Measurements from ENCODE around the gene ELP2. TPM values are rescaled to one million over a fixed set of nuclear protein-coding genes. Genes with fewer than 3 reads are reported as not detected.

Gene ELP2
- polyA plus RNA-seq, 1 of the 3 experiments (the other 2 are of a cell fraction) = 38.3 TPM

DNA sequence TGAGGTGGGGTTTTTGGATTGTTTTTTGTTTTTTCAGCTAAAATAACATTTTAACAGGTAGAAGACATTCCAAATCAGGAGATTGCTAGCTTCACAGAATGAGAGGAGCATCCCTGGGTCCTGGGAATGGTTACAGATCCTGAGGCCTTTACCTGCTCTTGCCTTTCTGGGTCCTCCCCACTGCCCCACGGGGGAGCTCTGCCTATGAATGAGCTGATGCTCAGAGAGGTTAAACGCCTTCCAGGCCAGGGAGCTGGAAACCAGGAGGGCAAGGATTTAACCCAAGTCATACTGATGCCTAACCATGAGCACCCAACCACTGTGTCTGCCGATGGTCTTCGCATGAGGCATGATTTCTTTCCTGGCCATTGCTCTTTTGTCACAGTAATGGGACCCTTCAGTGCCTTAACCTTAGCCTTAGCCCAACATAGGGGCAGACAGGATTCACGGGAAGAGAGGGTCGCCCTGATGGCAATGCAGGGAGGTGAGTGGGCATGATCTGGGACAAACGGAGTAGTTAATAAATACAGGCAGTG, 73.7 kb downstream of the ELP2 start (continued):
- TF ChIP-seq, protein P1, sequence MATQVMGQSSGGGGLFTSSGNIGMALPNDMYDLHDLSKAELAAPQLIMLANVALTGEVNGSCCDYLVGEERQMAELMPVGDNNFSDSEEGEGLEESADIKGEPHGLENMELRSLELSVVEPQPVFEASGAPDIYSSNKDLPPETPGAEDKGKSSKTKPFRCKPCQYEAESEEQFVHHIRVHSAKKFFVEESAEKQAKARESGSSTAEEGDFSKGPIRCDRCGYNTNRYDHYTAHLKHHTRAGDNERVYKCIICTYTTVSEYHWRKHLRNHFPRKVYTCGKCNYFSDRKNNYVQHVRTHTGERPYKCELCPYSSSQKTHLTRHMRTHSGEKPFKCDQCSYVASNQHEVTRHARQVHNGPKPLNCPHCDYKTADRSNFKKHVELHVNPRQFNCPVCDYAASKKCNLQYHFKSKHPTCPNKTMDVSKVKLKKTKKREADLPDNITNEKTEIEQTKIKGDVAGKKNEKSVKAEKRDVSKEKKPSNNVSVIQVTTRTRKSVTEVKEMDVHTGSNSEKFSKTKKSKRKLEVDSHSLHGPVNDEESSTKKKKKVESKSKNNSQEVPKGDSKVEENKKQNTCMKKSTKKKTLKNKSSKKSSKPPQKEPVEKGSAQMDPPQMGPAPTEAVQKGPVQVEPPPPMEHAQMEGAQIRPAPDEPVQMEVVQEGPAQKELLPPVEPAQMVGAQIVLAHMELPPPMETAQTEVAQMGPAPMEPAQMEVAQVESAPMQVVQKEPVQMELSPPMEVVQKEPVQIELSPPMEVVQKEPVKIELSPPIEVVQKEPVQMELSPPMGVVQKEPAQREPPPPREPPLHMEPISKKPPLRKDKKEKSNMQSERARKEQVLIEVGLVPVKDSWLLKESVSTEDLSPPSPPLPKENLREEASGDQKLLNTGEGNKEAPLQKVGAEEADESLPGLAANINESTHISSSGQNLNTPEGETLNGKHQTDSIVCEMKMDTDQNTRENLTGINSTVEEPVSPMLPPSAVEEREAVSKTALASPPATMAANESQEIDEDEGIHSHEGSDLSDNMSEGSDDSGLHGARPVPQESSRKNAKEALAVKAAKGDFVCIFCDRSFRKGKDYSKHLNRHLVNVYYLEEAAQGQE (IDR thresholded peaks at IDR 0.05; ENCODE audit: low read depth, low read length) = no peak
- TF ChIP-seq MEF2A (IDR thresholded peaks at IDR 0.05; ENCODE audit: borderline replicate concordance, low read depth) = no peak
- no peak for TF ChIP-seq FOSL2 (IDR thresholded peaks at IDR 0.05; ENCODE audit: borderline replicate concordance, low read depth)
- TF ChIP-seq, protein P2, sequence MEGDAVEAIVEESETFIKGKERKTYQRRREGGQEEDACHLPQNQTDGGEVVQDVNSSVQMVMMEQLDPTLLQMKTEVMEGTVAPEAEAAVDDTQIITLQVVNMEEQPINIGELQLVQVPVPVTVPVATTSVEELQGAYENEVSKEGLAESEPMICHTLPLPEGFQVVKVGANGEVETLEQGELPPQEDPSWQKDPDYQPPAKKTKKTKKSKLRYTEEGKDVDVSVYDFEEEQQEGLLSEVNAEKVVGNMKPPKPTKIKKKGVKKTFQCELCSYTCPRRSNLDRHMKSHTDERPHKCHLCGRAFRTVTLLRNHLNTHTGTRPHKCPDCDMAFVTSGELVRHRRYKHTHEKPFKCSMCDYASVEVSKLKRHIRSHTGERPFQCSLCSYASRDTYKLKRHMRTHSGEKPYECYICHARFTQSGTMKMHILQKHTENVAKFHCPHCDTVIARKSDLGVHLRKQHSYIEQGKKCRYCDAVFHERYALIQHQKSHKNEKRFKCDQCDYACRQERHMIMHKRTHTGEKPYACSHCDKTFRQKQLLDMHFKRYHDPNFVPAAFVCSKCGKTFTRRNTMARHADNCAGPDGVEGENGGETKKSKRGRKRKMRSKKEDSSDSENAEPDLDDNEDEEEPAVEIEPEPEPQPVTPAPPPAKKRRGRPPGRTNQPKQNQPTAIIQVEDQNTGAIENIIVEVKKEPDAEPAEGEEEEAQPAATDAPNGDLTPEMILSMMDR (IDR thresholded peaks at IDR 0.05) = no peak

DNA sequence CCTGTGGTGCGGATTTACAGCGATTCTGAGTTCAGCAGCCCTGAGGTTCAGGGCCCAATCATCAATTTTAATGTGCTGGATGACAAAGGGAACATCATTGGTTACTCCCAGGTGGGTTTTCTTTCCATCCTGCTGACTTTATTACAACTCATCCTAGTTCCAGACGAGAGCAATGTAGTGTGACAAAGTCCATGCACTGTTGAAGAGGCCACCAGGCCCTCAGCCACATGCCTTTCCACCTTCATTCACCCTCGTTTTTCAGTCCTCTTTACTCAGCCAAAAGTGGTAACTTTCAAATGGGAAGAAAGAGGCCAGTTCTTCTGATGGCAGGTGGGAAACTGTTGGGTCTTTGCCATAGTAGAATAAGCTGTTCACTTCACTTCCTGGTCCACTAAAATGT, 75.5 kb downstream of the ELP2 start:
- no peaks in the 10 kb centered on the region for H3K27me3 ChIP-seq (ENCODE audit: insufficient read depth)
- no peaks in the 10 kb centered on the region for H3K36me3 ChIP-seq (replicated peaks in 1 of 2; ENCODE audit: control insufficient read depth in 1 of 2, insufficient read depth in 2 of 2, low read length in 1 of 2)
- ChIA-PET CTCF (interaction anchor here (1.5 kb wide), 1 partner anchor 12 kb away, joined by 3 read pairs; no protein-coding TSS in a partner anchor), POLR2A (no interaction called here)
- no peak for DNase-seq
- H3K9me2 ChIP-seq = no peaks in the 10 kb centered on the region
- no peak overlapping the region for H2AFZ ChIP-seq (ENCODE audit: low read depth)
- no peak overlapping the region for H3K27ac ChIP-seq (ENCODE audit: low read depth in 2 of 2, low read length in 1 of 2)
- H3K9ac ChIP-seq = no peak overlapping the region
- H3K79me2 ChIP-seq (ENCODE audit: insufficient read depth) = no peaks in the 10 kb centered on the region
- no peaks in the 10 kb centered on the region for H3F3A ChIP-seq (replicated peaks; ENCODE audit: insufficient read depth)
- no peak overlapping the region for H3K4me2 ChIP-seq
- WGBS (ENCODE audit: low lambda C conversion rate) = 56% methylated on average over 4 of the region's 4 CpGs
- H3K4me1 ChIP-seq (ENCODE audit: control insufficient read depth in 1 of 2, insufficient read depth in 2 of 2, low read depth in 1 of 2, low read length in 1 of 2) = no peaks in the 10 kb centered on the region
- H4K20me1 ChIP-seq (ENCODE audit: insufficient read depth) = no peaks in the 10 kb centered on the region
- no peak overlapping the region for H3K4me3 ChIP-seq (ENCODE audit: low read depth in 2 of 2, low read length in 1 of 2)
- H3K9me3 ChIP-seq = no peaks in the 10 kb centered on the region
- no peak for TF ChIP-seq EP300 (IDR thresholded peaks at IDR 0.05; ENCODE audit: borderline replicate concordance in 1 of 2, low read depth in 1 of 2, low read length in 1 of 2)
- TF ChIP-seq ELF1 (IDR thresholded peaks at IDR 0.05) = no peak
- TF ChIP-seq, protein P1 (IDR thresholded peaks at IDR 0.05; ENCODE audit: low read depth, low read length) = no peak
- TF ChIP-seq RAD21 (IDR thresholded peaks at IDR 0.05; ENCODE audit: low read length) = no peak
- no peak for TF ChIP-seq JUND (IDR thresholded peaks at IDR 0.05)
- TF ChIP-seq GABPA (IDR thresholded peaks at IDR 0.05; ENCODE audit: low read depth) = no peak
- TF ChIP-seq, protein P3, sequence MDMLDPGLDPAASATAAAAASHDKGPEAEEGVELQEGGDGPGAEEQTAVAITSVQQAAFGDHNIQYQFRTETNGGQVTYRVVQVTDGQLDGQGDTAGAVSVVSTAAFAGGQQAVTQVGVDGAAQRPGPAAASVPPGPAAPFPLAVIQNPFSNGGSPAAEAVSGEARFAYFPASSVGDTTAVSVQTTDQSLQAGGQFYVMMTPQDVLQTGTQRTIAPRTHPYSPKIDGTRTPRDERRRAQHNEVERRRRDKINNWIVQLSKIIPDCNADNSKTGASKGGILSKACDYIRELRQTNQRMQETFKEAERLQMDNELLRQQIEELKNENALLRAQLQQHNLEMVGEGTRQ (IDR thresholded peaks at IDR 0.05; ENCODE audit: borderline replicate concordance, low read depth, low read length) = no peak
- no peak for TF ChIP-seq FOXJ3 (CRISPR knock-in tag; IDR thresholded peaks at IDR 0.05)
- TF ChIP-seq, protein P4, sequence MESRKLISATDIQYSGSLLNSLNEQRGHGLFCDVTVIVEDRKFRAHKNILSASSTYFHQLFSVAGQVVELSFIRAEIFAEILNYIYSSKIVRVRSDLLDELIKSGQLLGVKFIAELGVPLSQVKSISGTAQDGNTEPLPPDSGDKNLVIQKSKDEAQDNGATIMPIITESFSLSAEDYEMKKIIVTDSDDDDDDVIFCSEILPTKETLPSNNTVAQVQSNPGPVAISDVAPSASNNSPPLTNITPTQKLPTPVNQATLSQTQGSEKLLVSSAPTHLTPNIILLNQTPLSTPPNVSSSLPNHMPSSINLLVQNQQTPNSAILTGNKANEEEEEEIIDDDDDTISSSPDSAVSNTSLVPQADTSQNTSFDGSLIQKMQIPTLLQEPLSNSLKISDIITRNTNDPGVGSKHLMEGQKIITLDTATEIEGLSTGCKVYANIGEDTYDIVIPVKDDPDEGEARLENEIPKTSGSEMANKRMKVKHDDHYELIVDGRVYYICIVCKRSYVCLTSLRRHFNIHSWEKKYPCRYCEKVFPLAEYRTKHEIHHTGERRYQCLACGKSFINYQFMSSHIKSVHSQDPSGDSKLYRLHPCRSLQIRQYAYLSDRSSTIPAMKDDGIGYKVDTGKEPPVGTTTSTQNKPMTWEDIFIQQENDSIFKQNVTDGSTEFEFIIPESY (IDR thresholded peaks at IDR 0.05; ENCODE audit: borderline replicate concordance, low read depth) = no peak
- no peak for TF ChIP-seq RFX5 (IDR thresholded peaks at IDR 0.05; ENCODE audit: low read length)
- TF ChIP-seq TEAD4 (IDR thresholded peaks at IDR 0.05; ENCODE audit: borderline replicate concordance, insufficient read depth) = no peak
- no peak for TF ChIP-seq MEF2A (IDR thresholded peaks at IDR 0.05; ENCODE audit: borderline replicate concordance, low read depth)
- no peak for TF ChIP-seq SMC3 (IDR thresholded peaks at IDR 0.05; ENCODE audit: low read depth, low read length)
- TF ChIP-seq FOSL2 (IDR thresholded peaks at IDR 0.05; ENCODE audit: borderline replicate concordance, low read depth) = no peak
- TF ChIP-seq, protein P5, sequence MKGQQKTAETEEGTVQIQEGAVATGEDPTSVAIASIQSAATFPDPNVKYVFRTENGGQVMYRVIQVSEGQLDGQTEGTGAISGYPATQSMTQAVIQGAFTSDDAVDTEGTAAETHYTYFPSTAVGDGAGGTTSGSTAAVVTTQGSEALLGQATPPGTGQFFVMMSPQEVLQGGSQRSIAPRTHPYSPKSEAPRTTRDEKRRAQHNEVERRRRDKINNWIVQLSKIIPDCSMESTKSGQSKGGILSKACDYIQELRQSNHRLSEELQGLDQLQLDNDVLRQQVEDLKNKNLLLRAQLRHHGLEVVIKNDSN (IDR thresholded peaks at IDR 0.05; ENCODE audit: borderline replicate concordance, low read depth) = no peak
